ENCODE data around the gene LHFPL6. TPM values are rescaled to one million over a fixed set of nuclear protein-coding genes. Genes with fewer than 3 reads are reported as not detected.

The LHFPL6 gene
- total RNA-seq, 2 donors from 2014 or later = 99.0 to 115 TPM

GRCh38 chr13:39612023-39612637, 9.1 kb upstream of the LHFPL6 start:
- no peak overlapping the region for H3K4me3 ChIP-seq
- H3K4me1 ChIP-seq (ENCODE audit: control insufficient read depth in 1 of 2, low read depth in 2 of 2) = no peaks in the 10 kb centered on the region
- H3K27ac ChIP-seq = no peak overlapping the region
- no peaks in the 10 kb centered on the region for H3K9me3 ChIP-seq
- no peaks in the 10 kb centered on the region for H3K36me3 ChIP-seq
- DNase-seq (ENCODE audit: low spot score) (peak; percentile 47), ATAC-seq (ENCODE audit: insufficient number of reproducible peaks, low FRiP score, low read depth) (no peak)
- TF ChIP-seq CTCF (IDR thresholded peaks at IDR 0.05) = peak; percentile 86
- no peaks in the 10 kb centered on the region for H3K27me3 ChIP-seq (replicated peaks; ENCODE audit: insufficient read depth)

GRCh38 chr13:39607876-39608275, 4.9 kb upstream of the LHFPL6 start:
- Histone ChIP-seq H3K9me3 (no peaks in the 10 kb centered on the region), H3K27me3 (replicated peaks; ENCODE audit: insufficient read depth) (no peaks in the 10 kb centered on the region), H3K4me1 (ENCODE audit: control insufficient read depth in 1 of 2, low read depth in 2 of 2) (no peaks in the 10 kb centered on the region), H3K36me3 (no peaks in the 10 kb centered on the region), H3K4me3 (no peak overlapping the region), H3K27ac (no peak overlapping the region)
- TF ChIP-seq CTCF (IDR thresholded peaks at IDR 0.05) = no peak
- ATAC-seq (ENCODE audit: insufficient number of reproducible peaks, low FRiP score, low read depth) = no peak
- no peak for DNase-seq (ENCODE audit: low spot score)

GRCh38 chr13:39605677-39606320, 2.8 kb upstream of the LHFPL6 start:
- DNase-seq (ENCODE audit: low spot score) (no peak), ATAC-seq (ENCODE audit: insufficient number of reproducible peaks, low FRiP score, low read depth) (no peak)
- no peak for TF ChIP-seq CTCF (IDR thresholded peaks at IDR 0.05)
- no peaks in the 10 kb centered on the region for H3K9me3 ChIP-seq
- H3K27ac ChIP-seq = no peak overlapping the region
- H3K4me3 ChIP-seq = no peak overlapping the region
- no peaks in the 10 kb centered on the region for H3K36me3 ChIP-seq
- no peaks in the 10 kb centered on the region for H3K27me3 ChIP-seq (replicated peaks; ENCODE audit: insufficient read depth)
- H3K4me1 ChIP-seq (ENCODE audit: control insufficient read depth in 1 of 2, low read depth in 2 of 2) = no peaks in the 10 kb centered on the region

- no peaks in the 10 kb centered on the region for H3K36me3 ChIP-seq
- no peak overlapping the region for H3K4me3 ChIP-seq
- H3K27me3 ChIP-seq (replicated peaks; ENCODE audit: insufficient read depth) = no peaks in the 10 kb centered on the region
- DNase-seq (ENCODE audit: low spot score) = no peak
- ATAC-seq (ENCODE audit: insufficient number of reproducible peaks, low FRiP score, low read depth) = no peak
- no peaks in the 10 kb centered on the region for H3K4me1 ChIP-seq (ENCODE audit: control insufficient read depth in 1 of 2, low read depth in 2 of 2)
- H3K9me3 ChIP-seq = no peaks in the 10 kb centered on the region
- TF ChIP-seq CTCF (IDR thresholded peaks at IDR 0.05) = no peak
- no peak overlapping the region for H3K27ac ChIP-seq
Observed at GRCh38 chr13:39604756-39605155, 1.8 kb upstream of the LHFPL6 start.

- no peaks in the 10 kb centered on the region for H3K9me3 ChIP-seq
- no peaks in the 10 kb centered on the region for H3K27me3 ChIP-seq (replicated peaks; ENCODE audit: insufficient read depth)
- H3K4me1 ChIP-seq (ENCODE audit: control insufficient read depth in 1 of 2, low read depth in 2 of 2) = peaks cover 6 to 10% of the 10 kb centered on the region in 2 donors
- peak overlapping the region; percentile 85 to 90 for H3K27ac ChIP-seq
- DNase-seq (ENCODE audit: low spot score) = no peak
- TF ChIP-seq CTCF (IDR thresholded peaks at IDR 0.05) = no peak
- H3K4me3 ChIP-seq = peak overlapping the region; percentile 82
- no peak for ATAC-seq (ENCODE audit: insufficient number of reproducible peaks, low FRiP score, low read depth)
- no peaks in the 10 kb centered on the region for H3K36me3 ChIP-seq
Observed at GRCh38 chr13:39603424-39603947, 493 bp upstream of the LHFPL6 start.
